ENCODE data around the gene RAB44. TPM values are rescaled to one million over a fixed set of nuclear protein-coding genes. Genes with fewer than 3 reads are reported as not detected.

Gene RAB44
- total and polyA plus RNA-seq, 2 donors (not counting 1 experiment from before 2014, with no cell fraction given): 0.15 to 0.16 TPM

DNA sequence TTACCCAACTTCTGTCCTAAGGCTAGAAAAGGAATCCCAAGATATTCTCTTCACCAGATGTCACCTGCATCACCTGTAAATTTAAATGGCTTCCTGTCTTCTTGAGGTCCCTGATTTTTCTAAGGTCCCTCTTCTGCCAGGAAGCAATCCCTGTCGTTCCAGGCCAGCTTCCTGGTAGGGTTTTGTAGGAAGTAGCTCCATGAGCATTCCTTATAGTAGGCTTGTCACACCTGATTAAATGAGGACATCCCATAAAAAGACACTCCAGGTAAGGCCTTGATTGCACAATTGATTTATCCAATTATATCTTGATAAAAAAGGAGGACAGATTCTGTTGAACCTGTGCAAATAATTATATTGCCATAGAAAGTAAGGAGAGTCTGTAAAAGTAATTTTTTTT, 8.7 kb downstream of the RAB44 start:
- H3K79me2 ChIP-seq (ENCODE audit: control insufficient read depth, insufficient read depth, low read length): no peaks in the 10 kb centered on the region
- ChIA-PET CTCF (interaction anchor here (1.2 kb wide), 1 partner anchor 14 kb away, joined by 3 read pairs; no protein-coding TSS in a partner anchor), POLR2A (interaction anchor here (0.7 kb wide), 1 partner anchor 1646 kb away, joined by 3 read pairs; no protein-coding TSS in a partner anchor)
- no peak overlapping the region for H3K27ac ChIP-seq (ENCODE audit: low read length in 2 of 2)
- H2AFZ ChIP-seq (ENCODE audit: insufficient read depth, low read depth, low read length, poor library complexity, severe bottlenecking): no peak overlapping the region
- DNase-seq (no peak), ATAC-seq (ENCODE audit: low read depth) (no peak)
- TF ChIP-seq EZH2 (IDR thresholded peaks at IDR 0.05; ENCODE audit: borderline replicate concordance, insufficient read depth, low read depth, low read length, poor library complexity, severe bottlenecking): no peak
- TF ChIP-seq, protein P1, sequence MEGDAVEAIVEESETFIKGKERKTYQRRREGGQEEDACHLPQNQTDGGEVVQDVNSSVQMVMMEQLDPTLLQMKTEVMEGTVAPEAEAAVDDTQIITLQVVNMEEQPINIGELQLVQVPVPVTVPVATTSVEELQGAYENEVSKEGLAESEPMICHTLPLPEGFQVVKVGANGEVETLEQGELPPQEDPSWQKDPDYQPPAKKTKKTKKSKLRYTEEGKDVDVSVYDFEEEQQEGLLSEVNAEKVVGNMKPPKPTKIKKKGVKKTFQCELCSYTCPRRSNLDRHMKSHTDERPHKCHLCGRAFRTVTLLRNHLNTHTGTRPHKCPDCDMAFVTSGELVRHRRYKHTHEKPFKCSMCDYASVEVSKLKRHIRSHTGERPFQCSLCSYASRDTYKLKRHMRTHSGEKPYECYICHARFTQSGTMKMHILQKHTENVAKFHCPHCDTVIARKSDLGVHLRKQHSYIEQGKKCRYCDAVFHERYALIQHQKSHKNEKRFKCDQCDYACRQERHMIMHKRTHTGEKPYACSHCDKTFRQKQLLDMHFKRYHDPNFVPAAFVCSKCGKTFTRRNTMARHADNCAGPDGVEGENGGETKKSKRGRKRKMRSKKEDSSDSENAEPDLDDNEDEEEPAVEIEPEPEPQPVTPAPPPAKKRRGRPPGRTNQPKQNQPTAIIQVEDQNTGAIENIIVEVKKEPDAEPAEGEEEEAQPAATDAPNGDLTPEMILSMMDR (IDR thresholded peaks at IDR 0.05): no peak
- H3K36me3 ChIP-seq (replicated peaks in 1 of 2; ENCODE audit: control extremely low read depth in 1 of 2, control insufficient read depth in 1 of 2, extremely low read depth in 1 of 2, insufficient read depth in 2 of 2, low read length in 1 of 2): no peaks in the 10 kb centered on the region
- no peak overlapping the region for H3K4me2 ChIP-seq (replicated peaks; ENCODE audit: low read depth, low read length, poor library complexity, severe bottlenecking)
- peaks cover 4% of the 10 kb centered on the region for H3K4me1 Mint-ChIP-seq
- H3K9me3 Mint-ChIP-seq (ENCODE audit: insufficient read depth): no peaks in the 10 kb centered on the region
- no peaks in the 10 kb centered on the region for H3K9me3 ChIP-seq (ENCODE audit: control extremely low read depth in 1 of 3, control insufficient read depth in 2 of 3, insufficient read depth in 1 of 3, low read length in 2 of 3)
- H3K4me3 ChIP-seq (ENCODE audit: control extremely low read depth in 1 of 5, extremely low read depth in 1 of 5, insufficient read depth in 1 of 5, low read depth in 2 of 5, low read length in 4 of 5): no peak overlapping the region
- H4K20me1 ChIP-seq (ENCODE audit: control insufficient read depth, insufficient read depth, low read length, poor library complexity, severe bottlenecking): no peaks in the 10 kb centered on the region
- H3K27me3 ChIP-seq (replicated peaks in 1 of 4; ENCODE audit: control extremely low read depth in 1 of 4, control insufficient read depth in 3 of 4, insufficient read depth in 4 of 4, low read length in 3 of 4): no peaks in the 10 kb centered on the region
- WGBS (ENCODE audit: insufficient coverage): no CpG with 5 or more reads among the region's 1 CpG
- H3K27ac Mint-ChIP-seq: no peak overlapping the region
- H3K27me3 Mint-ChIP-seq: peaks cover 3% of the 10 kb centered on the region
- intact Hi-C loops (cut with micrococcal nuclease): no loop called here
- no peak overlapping the region for H3K9ac ChIP-seq (ENCODE audit: low read length)
- peaks cover 4 to 6% of the 10 kb centered on the region in 2 donors for H3K4me1 ChIP-seq (ENCODE audit: control insufficient read depth in 2 of 2, insufficient read depth in 2 of 2, low read length in 2 of 2)
- H3K4me3 Mint-ChIP-seq: no peak overlapping the region

GRCh38 chr6:36712816-36713215, 15.2 kb downstream of the RAB44 start:
- no peaks in the 10 kb centered on the region for H4K20me1 ChIP-seq (ENCODE audit: control insufficient read depth, insufficient read depth, low read length, poor library complexity, severe bottlenecking)
- H2AFZ ChIP-seq (ENCODE audit: insufficient read depth, low read depth, low read length, poor library complexity, severe bottlenecking): no peak overlapping the region
- ChIA-PET CTCF (no interaction called here), POLR2A (no interaction called here)
- WGBS (ENCODE audit: insufficient coverage): 60% methylated on average over 1 of the region's 4 CpGs
- H3K9me3 ChIP-seq (ENCODE audit: control extremely low read depth in 1 of 3, control insufficient read depth in 2 of 3, insufficient read depth in 1 of 3, low read length in 2 of 3): no peaks in the 10 kb centered on the region
- H3K4me3 Mint-ChIP-seq: no peak overlapping the region
- H3K9ac ChIP-seq (ENCODE audit: low read length): no peak overlapping the region
- no peaks in the 10 kb centered on the region for H3K9me3 Mint-ChIP-seq (ENCODE audit: insufficient read depth)
- no peak overlapping the region for H3K4me3 ChIP-seq (ENCODE audit: control extremely low read depth in 1 of 5, extremely low read depth in 1 of 5, insufficient read depth in 1 of 5, low read depth in 2 of 5, low read length in 4 of 5)
- no peaks in the 10 kb centered on the region for H3K4me1 Mint-ChIP-seq
- no peak overlapping the region for H3K27ac ChIP-seq (ENCODE audit: low read length in 2 of 2)
- H3K27me3 Mint-ChIP-seq: no peaks in the 10 kb centered on the region
- no peaks in the 10 kb centered on the region for H3K4me1 ChIP-seq (ENCODE audit: control insufficient read depth in 2 of 2, insufficient read depth in 2 of 2, low read length in 2 of 2)
- intact Hi-C loops (cut with micrococcal nuclease): no loop called here
- H3K36me3 ChIP-seq (replicated peaks in 1 of 2; ENCODE audit: control extremely low read depth in 1 of 2, control insufficient read depth in 1 of 2, extremely low read depth in 1 of 2, insufficient read depth in 2 of 2, low read length in 1 of 2): no peaks in the 10 kb centered on the region
- H3K79me2 ChIP-seq (ENCODE audit: control insufficient read depth, insufficient read depth, low read length): no peaks in the 10 kb centered on the region
- no peak overlapping the region for H3K27ac Mint-ChIP-seq
- no peak for ATAC-seq (ENCODE audit: low read depth)
- DNase-seq: no peak
- TF ChIP-seq, protein P1 (IDR thresholded peaks at IDR 0.05): no peak
- TF ChIP-seq EZH2 (IDR thresholded peaks at IDR 0.05; ENCODE audit: borderline replicate concordance, insufficient read depth, low read depth, low read length, poor library complexity, severe bottlenecking): no peak
- H3K4me2 ChIP-seq (replicated peaks; ENCODE audit: low read depth, low read length, poor library complexity, severe bottlenecking): no peak overlapping the region
- H3K27me3 ChIP-seq (replicated peaks in 1 of 4; ENCODE audit: control extremely low read depth in 1 of 4, control insufficient read depth in 3 of 4, insufficient read depth in 4 of 4, low read length in 3 of 4): no peaks in the 10 kb centered on the region
